Measurements from ENCODE around the gene SPIRE1.

GRCh38 chr18:12443551-12443950 is 214.4 kb downstream of the SPIRE1 start:
- no peak for TF ChIP-seq CTCF (IDR thresholded peaks at IDR 0.05)
- no peak for TF ChIP-seq POLR2A (IDR thresholded peaks at IDR 0.05)

All from Peyer's patch (tissue), 4 donors.